Heart left ventricle (tissue), 16 donors: Measurements from ENCODE around the gene CORO6. TPM values are rescaled to one million over a fixed set of nuclear protein-coding genes. Genes with fewer than 3 reads are reported as not detected.

Experiments
- ATAC-seq, 4 donors: fragments of 200-7000 bp; cut with Tn5 transposase; one replicate each; pipeline ENCODE4 v1.9.1; 2020 to 2022; ENCODE audit warnings: moderate library complexity in 4 of 4, mild to moderate bottlenecking in 3 of 4, moderate number of reproducible peaks in 1 of 4
- DNase-seq, 5 donors: peaks; one replicate each; pipeline ENCODE4 v3.0.0-alpha.2; 2020
- H3K27ac ChIP-seq, 12 donors: fragments of 200-600 bp; sonication (generic) in 4 of 12; one replicate each; pipeline versions ENCODE4 v1.5.0 to v1.8.0; 2016 to 2022; ENCODE audit warnings: mild to moderate bottlenecking in 2 of 12
- H3K27me3 ChIP-seq, 9 donors: fragments of 200-600 bp; sonication (generic) in 2 of 9; one replicate each; pipeline versions ENCODE4 v1.5.1 to v1.8.0; 2016 to 2022; ENCODE audit warnings: mild to moderate bottlenecking in 3 of 9
- H3K36me3 ChIP-seq, 9 donors: fragments of 200-600 bp; sonication (generic) in 2 of 9; one replicate each; pipeline versions ENCODE4 v1.5.0 to v1.8.0; 2018 to 2022; ENCODE audit warnings: mild to moderate bottlenecking in 2 of 9
- H3K4me1 ChIP-seq, 12 donors: fragments of 200-600 bp; sonication (generic) in 4 of 12; one replicate each; pipeline versions ENCODE4 v1.5.0 to v1.8.0; 2016 to 2022; ENCODE audit warnings: mild to moderate bottlenecking in 3 of 12
- H3K4me3 ChIP-seq, 12 donors: fragments of 200-600 bp; sonication (generic) in 4 of 12; one replicate each; pipeline versions ENCODE4 v1.5.0 to v1.8.0; 2017 to 2022; ENCODE audit warnings: mild to moderate bottlenecking in 9 of 12, moderate library complexity in 4 of 12
- H3K9me3 ChIP-seq, 12 donors: fragments of 200-600 bp; sonication (generic) in 4 of 12; one replicate each; pipeline versions ENCODE4 v1.5.0 to v1.8.0; 2016 to 2022; ENCODE audit warnings: mild to moderate bottlenecking in 1 of 12
- POLR2A ChIP-seq, 2 donors: fragments of 450-650 bp; IDR thresholded peaks; one replicate each; pipeline ENCODE4 v1.6.1; 2017; ENCODE audit warnings: antibody characterized with exemption in 2 of 2, mild to moderate bottlenecking in 2 of 2, moderate library complexity in 2 of 2
- WGBS, 4 donors: extraction: QIAGEN DNeasy Blood & Tissue Kit in 2 of 4; methylation state at CpG; one replicate each; pipeline versions ENCODE4 v1.1.5 to v1.1.7; 2013 to 2018; 5-methylcytosine and 5-hydroxymethylcytosine counted together
- intact Hi-C, 10 donors: fragments of 100-400 bp; cut with DNase I; formaldehyde crosslinking; loops; one replicate each; pipeline versions ENCODE4 v1.11.1 to v1.14.2; 2022
- polyA plus RNA-seq, 2 donors: library from polyadenylated mRNA; stranded (reverse); fragments of 200-250 nt; gene quantifications; one replicate each; pipeline ENCODE4 v1.2.3, GENCODE V29; 2013
- total RNA-seq, 9 donors: library from RNA; depleted of rRNA in 2 of 9; stranded (reverse); fragments of >200 nt in 2 of 9; fragmentation: NEBNext Ultra II Directional in 3 of 9; extraction: Animal tissue kit (Norgen Biotek cat#: 25700) in 3 of 9; gene quantifications; one replicate each; pipeline versions ENCODE4 v1.1.0 to v1.2.4, GENCODE V29; 2016 to 2023
- TF ChIP-seq, protein P1 (sequence below), 12 donors: fragments of 200-600 bp; sonication (generic) in 4 of 12; IDR thresholded peaks; one replicate each; pipeline versions ENCODE4 v1.5.0 to v1.8.0; 2018 to 2022; ENCODE audit warnings: antibody characterized with exemption in 12 of 12, mild to moderate bottlenecking in 5 of 12
- donor health status: ischemic (EF 13 %, LVEDD 7.1; RV severe dilation, severe dysfunction).
- donor health status: healthy with polysubstance abuse.
- donor health status: DM: no; HTN: yes; CAD: no.
- donor health status: DM: no; HTN: no; CAD: no.
- donor health status: ischemic (EF 25% LVEDD 6.9; RV normal size, moderate dysfunction).
- donor health status: ischemic (EF 25% LVEDD 5.7; RV mildly dilated, moderate dysfunction).
- donor health status: healthy.
- donor health status: DM: yes; HTN: yes; CAD: no.
- donor health status: ischemic (EF 35%, LVEDD 5.7; RV mildly dilated, moderate dysfunction).
- donor health status: nonischemic (EF 11% LVEDD 7.7; RV severe dilation, severe dysfunction).
- donor health status: DM: yes; HTN: yes; CAD: no.
- donor health status: PGD.
- donor health status: ischemic (EF 29% LVEDD 5.4; RV normal size, mild dysfunction).
- donor health status: nonischemic (EF 23%, LVEDD 6.1; RV moderate dilation, normal function).

Gene CORO6
- total and polyA plus RNA-seq, 11 donors: 50.7 to 115 (median 95.5) TPM

DNA sequence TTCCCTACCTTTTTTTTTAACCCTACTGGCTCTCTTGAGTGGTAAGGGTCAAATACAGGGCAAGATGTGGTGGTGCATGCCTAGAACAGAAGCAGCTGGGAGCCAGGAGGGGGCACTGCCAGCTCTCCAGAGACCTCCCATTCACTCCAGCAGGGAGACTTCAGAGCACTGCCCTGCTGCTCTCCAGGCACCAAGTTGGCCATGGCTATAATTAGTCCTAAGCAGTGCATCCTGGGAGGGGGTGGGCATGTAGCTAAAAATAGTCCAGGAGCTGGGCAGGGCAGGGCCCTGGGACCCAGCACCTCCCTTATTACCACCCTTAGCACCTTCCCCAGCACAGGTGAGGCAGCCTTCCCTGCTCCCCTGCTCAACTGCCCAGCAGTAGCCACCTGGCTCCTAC, 3.5 kb downstream of the CORO6 start:
- DNase-seq (peak in 4 of 5 donors; percentile 67 to 84 (median 80)), ATAC-seq (peak; percentile 56 to 75 (median 67))
- Histone ChIP-seq H3K36me3 (peaks cover 0 to 10% (median 0%) of the 10 kb centered on the region in 9 donors), H3K9me3 (no peaks in the 10 kb centered on the region), H3K4me1 (peaks cover 3 to 84% (median 65%) of the 10 kb centered on the region in 12 donors), H3K27me3 (no peaks in the 10 kb centered on the region), H3K27ac (peak overlapping the region; percentile 20 to 98 (median 87)), H3K4me3 (peak overlapping the region in 1 of 12 donors; percentile 10)
- intact Hi-C loops: loop anchor here in 1 of 10 donors (5.0 kb wide), 2 partner anchors 37 to 158 kb away; no protein-coding TSS in a partner anchor
- TF ChIP-seq, protein P1, sequence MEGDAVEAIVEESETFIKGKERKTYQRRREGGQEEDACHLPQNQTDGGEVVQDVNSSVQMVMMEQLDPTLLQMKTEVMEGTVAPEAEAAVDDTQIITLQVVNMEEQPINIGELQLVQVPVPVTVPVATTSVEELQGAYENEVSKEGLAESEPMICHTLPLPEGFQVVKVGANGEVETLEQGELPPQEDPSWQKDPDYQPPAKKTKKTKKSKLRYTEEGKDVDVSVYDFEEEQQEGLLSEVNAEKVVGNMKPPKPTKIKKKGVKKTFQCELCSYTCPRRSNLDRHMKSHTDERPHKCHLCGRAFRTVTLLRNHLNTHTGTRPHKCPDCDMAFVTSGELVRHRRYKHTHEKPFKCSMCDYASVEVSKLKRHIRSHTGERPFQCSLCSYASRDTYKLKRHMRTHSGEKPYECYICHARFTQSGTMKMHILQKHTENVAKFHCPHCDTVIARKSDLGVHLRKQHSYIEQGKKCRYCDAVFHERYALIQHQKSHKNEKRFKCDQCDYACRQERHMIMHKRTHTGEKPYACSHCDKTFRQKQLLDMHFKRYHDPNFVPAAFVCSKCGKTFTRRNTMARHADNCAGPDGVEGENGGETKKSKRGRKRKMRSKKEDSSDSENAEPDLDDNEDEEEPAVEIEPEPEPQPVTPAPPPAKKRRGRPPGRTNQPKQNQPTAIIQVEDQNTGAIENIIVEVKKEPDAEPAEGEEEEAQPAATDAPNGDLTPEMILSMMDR (IDR thresholded peaks at IDR 0.05): peak in 11 of 12 donors; percentile 27 to 64 (median 42)
- TF ChIP-seq POLR2A (IDR thresholded peaks at IDR 0.05): no peak

DNA sequence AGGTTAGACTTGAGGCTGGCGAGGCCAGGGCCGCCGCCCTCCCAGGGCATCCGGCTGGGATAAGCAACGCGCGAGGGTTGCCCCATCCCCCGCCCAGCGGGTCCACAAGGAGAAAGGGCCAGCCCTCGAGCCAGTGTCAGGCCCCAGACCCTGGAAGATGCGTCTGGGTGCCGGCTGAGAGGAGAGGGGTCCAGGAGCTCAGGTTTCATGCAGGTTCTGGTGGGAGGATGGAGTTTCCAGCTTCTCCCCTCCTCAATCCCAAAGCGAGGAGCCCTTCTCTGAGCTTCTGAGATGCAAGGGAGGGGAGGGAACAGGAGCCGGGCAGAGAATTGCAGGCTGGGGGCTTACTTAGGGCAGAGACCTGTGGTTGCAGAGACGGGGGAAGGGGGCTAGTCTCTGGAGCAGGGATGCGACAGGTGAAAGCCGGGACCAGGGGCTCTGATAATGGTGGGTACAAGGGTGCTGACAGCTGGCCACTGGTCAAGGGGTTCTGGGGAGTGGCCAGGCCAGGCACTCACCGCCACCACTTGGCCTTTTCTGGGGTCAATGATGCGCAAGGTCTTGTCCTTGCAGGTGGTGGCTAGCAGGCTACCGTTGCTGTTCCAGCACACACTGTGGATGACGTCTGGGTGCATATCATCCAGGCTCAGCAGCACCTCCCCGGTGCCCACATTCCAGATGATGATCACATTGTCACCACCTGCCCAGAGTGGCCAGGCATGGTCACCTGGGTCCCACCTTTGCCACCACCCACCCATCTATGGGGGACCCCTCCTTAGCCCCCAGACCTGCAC, 4.2 kb downstream of the CORO6 start:
- Histone ChIP-seq H3K9me3 (no peaks in the 10 kb centered on the region), H3K36me3 (peaks cover 0 to 10% (median 0%) of the 10 kb centered on the region in 9 donors), H3K4me3 (peak overlapping the region in 9 of 12 donors; percentile 27 to 61 (median 43)), H3K4me1 (peaks cover 6 to 91% (median 72%) of the 10 kb centered on the region in 12 donors), H3K27ac (peak overlapping the region in 10 of 12 donors; percentile 29 to 98 (median 72)), H3K27me3 (no peaks in the 10 kb centered on the region)
- TF ChIP-seq, protein P1 (IDR thresholded peaks at IDR 0.05): peak in 4 of 12 donors; percentile 3 to 16 (median 6)
- no peak for TF ChIP-seq POLR2A (IDR thresholded peaks at IDR 0.05)
- DNase-seq: peak in 1 of 5 donors; percentile 38
- ATAC-seq: no peak
- intact Hi-C loops: loop anchor here in 1 of 10 donors (5.0 kb wide), 2 partner anchors 36 to 159 kb away; no protein-coding TSS in a partner anchor
- WGBS, 4 donors: 45 to 65% (median 47%) methylated on average over 15 to 22 of the region's 22 CpGs

GRCh38 chr17:29617481-29618271, 5.0 kb downstream of the CORO6 start:
- H3K27ac ChIP-seq: peak overlapping the region in 8 of 12 donors; percentile 23 to 90 (median 44)
- H3K4me3 ChIP-seq: peak overlapping the region in 11 of 12 donors; percentile 4 to 61 (median 39)

More at GRCh38 chr17:29617481-29618271, 5.0 kb downstream of the CORO6 start:
- Histone ChIP-seq H3K27me3 (no peaks in the 10 kb centered on the region), H3K9me3 (no peaks in the 10 kb centered on the region), H3K4me1 (peaks cover 6 to 93% (median 72%) of the 10 kb centered on the region in 12 donors), H3K36me3 (peaks cover 0 to 10% (median 0%) of the 10 kb centered on the region in 9 donors)
- intact Hi-C loops: loop anchor here in 1 of 10 donors (5.0 kb wide), 2 partner anchors 35 to 160 kb away; no protein-coding TSS in a partner anchor
- ATAC-seq: peak in 3 of 4 donors; percentile 1 to 18 (median 5)
- DNase-seq: peak; percentile 73 to 93 (median 81)
- WGBS, 4 donors: 20 to 52% (median 26%) methylated on average over 18 to 68 of the region's 68 CpGs
- TF ChIP-seq, protein P1 (IDR thresholded peaks at IDR 0.05): peak; percentile 38 to 73 (median 64)
- TF ChIP-seq POLR2A (IDR thresholded peaks at IDR 0.05): no peak
